Measurements from ENCODE around the gene TMEM18. TPM values are rescaled to one million over a fixed set of nuclear protein-coding genes. Genes with fewer than 3 reads are reported as not detected.

The TMEM18 gene
- total RNA-seq, 4 donors from 2014 or later: 10.6 to 32.7 (median 18.8) TPM

DNA sequence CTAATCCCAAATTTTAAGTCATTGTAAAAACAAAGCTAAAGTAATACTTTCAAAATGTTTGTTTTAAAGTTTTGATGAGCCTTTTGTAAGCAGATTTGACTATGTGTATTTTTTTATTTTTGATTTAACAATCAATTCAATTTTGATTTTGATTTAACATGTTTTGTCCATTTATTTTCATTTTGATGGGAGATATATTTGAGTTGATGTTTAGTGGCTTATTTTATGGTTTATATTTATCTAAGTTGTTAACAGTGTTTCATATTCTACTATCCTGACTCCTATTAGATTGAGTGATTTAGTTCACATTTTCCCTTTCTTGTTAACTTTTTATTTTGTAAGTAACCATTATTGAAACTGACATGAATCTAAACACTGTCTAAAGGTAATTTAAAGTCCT is 44.7 kb downstream of the TMEM18 start:
- Histone ChIP-seq H3K27ac (no peak overlapping the region), H3K4me1 (peaks cover 0 to 12% (median 4%) of the 10 kb centered on the region in 3 donors), H3K9me3 (no peaks in the 10 kb centered on the region), H3K36me3 (no peaks in the 10 kb centered on the region), H3K4me3 (no peak overlapping the region), H3K27me3 (peaks cover 17% of the 10 kb centered on the region)
- TF ChIP-seq, protein P1, sequence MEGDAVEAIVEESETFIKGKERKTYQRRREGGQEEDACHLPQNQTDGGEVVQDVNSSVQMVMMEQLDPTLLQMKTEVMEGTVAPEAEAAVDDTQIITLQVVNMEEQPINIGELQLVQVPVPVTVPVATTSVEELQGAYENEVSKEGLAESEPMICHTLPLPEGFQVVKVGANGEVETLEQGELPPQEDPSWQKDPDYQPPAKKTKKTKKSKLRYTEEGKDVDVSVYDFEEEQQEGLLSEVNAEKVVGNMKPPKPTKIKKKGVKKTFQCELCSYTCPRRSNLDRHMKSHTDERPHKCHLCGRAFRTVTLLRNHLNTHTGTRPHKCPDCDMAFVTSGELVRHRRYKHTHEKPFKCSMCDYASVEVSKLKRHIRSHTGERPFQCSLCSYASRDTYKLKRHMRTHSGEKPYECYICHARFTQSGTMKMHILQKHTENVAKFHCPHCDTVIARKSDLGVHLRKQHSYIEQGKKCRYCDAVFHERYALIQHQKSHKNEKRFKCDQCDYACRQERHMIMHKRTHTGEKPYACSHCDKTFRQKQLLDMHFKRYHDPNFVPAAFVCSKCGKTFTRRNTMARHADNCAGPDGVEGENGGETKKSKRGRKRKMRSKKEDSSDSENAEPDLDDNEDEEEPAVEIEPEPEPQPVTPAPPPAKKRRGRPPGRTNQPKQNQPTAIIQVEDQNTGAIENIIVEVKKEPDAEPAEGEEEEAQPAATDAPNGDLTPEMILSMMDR (IDR thresholded peaks at IDR 0.05): no peak
- no peak for TF ChIP-seq POLR2AphosphoS5 (IDR thresholded peaks at IDR 0.05)
- no peak for TF ChIP-seq EP300 (IDR thresholded peaks at IDR 0.05)
- no peak for TF ChIP-seq POLR2A (IDR thresholded peaks at IDR 0.05)
- ATAC-seq: no peak

DNA sequence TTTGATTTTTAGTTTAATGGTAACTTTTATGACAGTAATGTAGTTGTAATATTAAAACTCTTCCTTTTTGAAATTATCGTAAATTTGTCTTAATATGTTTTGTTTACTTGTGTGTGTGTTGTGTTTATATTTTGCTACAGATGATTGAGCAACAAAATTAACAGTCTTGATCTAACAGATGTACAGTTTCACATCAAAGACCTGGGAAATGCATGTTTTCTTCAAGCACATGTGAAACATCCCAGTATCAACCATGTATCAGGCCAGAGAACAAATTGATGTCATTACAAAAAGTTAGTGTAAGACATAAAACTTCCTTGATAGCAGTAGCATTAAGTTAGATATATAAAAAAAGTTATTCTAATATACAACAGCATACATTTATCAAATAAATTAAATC is 45.5 kb downstream of the TMEM18 start:
- peaks cover 15% of the 10 kb centered on the region for H3K27me3 ChIP-seq
- H3K36me3 ChIP-seq: no peaks in the 10 kb centered on the region
- no peaks in the 10 kb centered on the region for H3K9me3 ChIP-seq
- H3K27ac ChIP-seq: no peak overlapping the region
- WGBS, 2 donors (ENCODE audit: low coverage in 1 of 2): 93 to 100% methylated on average over 1 of the region's 1 CpG
- H3K4me1 ChIP-seq: peaks cover 0 to 6% (median 2%) of the 10 kb centered on the region in 3 donors
- TF ChIP-seq EP300 (IDR thresholded peaks at IDR 0.05) (no peak), POLR2AphosphoS5 (IDR thresholded peaks at IDR 0.05) (no peak), POLR2A (IDR thresholded peaks at IDR 0.05) (no peak)
- TF ChIP-seq, protein P1 (IDR thresholded peaks at IDR 0.05): no peak
- no peak overlapping the region for H3K4me3 ChIP-seq
- ATAC-seq: no peak

DNA sequence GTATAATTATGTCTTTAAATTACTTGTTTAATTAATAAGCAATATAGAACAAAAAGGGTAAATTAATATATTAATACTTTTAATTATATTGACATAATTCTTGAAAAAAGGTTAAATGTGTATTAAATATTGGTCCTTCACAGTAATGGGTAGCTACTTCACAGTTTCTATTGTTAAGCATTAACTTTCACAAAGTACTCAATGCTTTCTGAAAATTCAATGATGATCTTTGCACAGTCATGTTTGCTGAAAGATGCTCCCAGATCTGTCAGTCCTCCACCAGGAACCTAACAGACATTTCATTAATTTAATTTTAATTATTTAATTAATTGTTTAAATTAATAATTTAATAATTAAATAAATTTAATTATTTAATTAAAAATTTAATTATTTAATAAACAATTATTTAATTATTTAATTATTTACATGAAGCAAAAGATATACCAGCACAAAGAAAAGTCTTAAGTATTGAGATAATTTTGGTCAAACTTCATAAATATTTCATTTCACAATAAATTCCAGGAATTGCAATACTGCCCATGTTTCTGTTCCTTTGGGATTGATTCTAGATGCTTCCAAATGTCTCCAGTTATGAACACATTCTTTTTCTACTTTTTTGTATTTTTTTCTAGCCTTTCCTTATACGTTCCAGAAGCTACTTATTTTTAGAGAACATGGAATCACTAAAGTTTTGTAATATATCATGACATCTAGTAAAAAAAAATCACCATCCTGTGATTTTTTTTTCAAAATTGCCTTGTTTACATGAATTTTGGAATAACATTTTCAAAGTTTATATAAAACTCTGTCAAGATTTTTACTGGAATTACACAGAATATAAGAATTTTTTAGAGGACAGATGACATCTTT is 46.5 kb downstream of the TMEM18 start:
- Histone ChIP-seq H3K27me3 (peaks cover 7% of the 10 kb centered on the region), H3K4me3 (no peak overlapping the region), H3K27ac (no peak overlapping the region), H3K9me3 (no peaks in the 10 kb centered on the region), H3K4me1 (no peaks in the 10 kb centered on the region), H3K36me3 (no peaks in the 10 kb centered on the region)
- TF ChIP-seq POLR2AphosphoS5 (IDR thresholded peaks at IDR 0.05) (no peak), EP300 (IDR thresholded peaks at IDR 0.05) (no peak), POLR2A (IDR thresholded peaks at IDR 0.05) (no peak)
- TF ChIP-seq, protein P1 (IDR thresholded peaks at IDR 0.05): no peak
- 0% methylated on average over 1 of the region's 1 CpG for WGBS, 2 donors (ENCODE audit: low coverage in 1 of 2)
- ATAC-seq: no peak

DNA sequence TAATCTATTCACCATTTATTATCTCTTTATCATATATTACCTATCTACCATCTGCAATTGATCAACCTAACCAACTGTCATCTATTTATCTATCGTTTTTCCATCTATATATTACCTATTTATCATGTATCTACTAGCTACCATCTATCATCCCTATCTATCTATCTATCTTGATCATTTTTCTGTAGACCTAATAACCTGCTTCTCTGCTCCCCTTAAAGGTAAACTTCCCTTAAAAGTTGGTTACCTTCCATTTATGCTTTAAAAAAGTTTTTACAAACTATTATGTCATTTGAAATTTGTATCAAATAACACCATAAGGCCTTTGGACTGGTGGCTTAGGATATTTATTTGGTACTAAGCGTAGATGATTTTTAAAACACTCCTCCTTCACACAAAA is 47.2 kb downstream of the TMEM18 start:
- H3K9me3 ChIP-seq: no peaks in the 10 kb centered on the region
- no peaks in the 10 kb centered on the region for H3K4me1 ChIP-seq
- H3K4me3 ChIP-seq: no peak overlapping the region
- H3K36me3 ChIP-seq: no peaks in the 10 kb centered on the region
- no peak overlapping the region for H3K27ac ChIP-seq
- no peak for ATAC-seq
- WGBS, 2 donors (ENCODE audit: low coverage in 1 of 2): 29% methylated on average over 2 of the region's 2 CpGs
- TF ChIP-seq POLR2A (IDR thresholded peaks at IDR 0.05) (no peak), EP300 (IDR thresholded peaks at IDR 0.05) (no peak), POLR2AphosphoS5 (IDR thresholded peaks at IDR 0.05) (no peak)
- TF ChIP-seq, protein P1 (IDR thresholded peaks at IDR 0.05): no peak
- peaks cover 7% of the 10 kb centered on the region for H3K27me3 ChIP-seq

- no peak overlapping the region for H3K4me3 ChIP-seq
- no peaks in the 10 kb centered on the region for H3K4me1 ChIP-seq
- H3K9me3 ChIP-seq: no peaks in the 10 kb centered on the region
- ATAC-seq: no peak
- peaks cover 7% of the 10 kb centered on the region for H3K27me3 ChIP-seq
- TF ChIP-seq, protein P1 (IDR thresholded peaks at IDR 0.05): no peak
- no peak for TF ChIP-seq EP300 (IDR thresholded peaks at IDR 0.05)
- no peaks in the 10 kb centered on the region for H3K36me3 ChIP-seq
- no peak overlapping the region for H3K27ac ChIP-seq
- WGBS, 2 donors (ENCODE audit: low coverage in 1 of 2): 75 to 80% methylated on average over 2 to 6 of the region's 17 CpGs
These were observed 48.6 kb downstream of the TMEM18 start for GRCh38 chr2:628651-629050.
